ENCODE measurements around the gene TUG1.

TUG1 gene

DNA sequence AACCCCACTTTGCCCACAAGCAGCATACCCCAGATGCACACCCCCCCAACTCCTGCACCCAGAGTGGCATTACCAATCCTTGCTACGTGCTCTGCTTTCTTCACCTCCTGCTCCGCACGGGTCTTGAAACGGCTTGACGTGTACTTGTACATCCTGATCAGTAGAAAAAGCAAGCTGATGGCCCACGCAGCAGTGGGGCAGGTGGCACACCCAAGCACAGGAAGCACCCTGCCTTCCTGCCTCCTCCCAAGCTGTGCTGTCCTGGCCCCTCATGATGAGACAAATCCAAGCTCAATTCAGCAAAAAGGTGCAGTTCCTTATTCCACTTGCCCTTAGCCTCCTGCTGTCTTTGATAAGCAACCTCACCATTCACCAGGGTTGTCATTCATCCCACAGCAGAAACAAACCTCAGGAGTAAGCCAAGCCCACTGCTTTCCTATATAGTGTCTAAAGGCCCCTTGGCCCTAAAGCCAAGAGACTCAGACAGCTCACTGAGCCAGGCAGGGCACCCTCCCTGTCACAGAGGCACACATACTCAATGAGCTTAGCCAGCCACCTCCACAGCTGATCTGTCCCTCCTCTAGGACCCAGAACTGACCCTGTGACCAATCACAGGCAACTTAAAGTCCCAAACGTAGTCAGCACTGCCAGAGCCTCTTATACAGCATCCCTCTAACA, 28.2 kb upstream of the TUG1 start:
- Histone ChIP-seq H3K9me3 (ENCODE audit: severe bottlenecking) (no peaks in the 10 kb centered on the region), H3K36me3 (ENCODE audit: low read depth) (peaks cover 97% of the 10 kb centered on the region), H3K27ac (ENCODE audit: poor library complexity, severe bottlenecking) (no peak overlapping the region), H3K4me3 (ENCODE audit: severe bottlenecking) (no peak overlapping the region), H3K4me1 (ENCODE audit: insufficient read depth, poor library complexity, severe bottlenecking) (no peaks in the 10 kb centered on the region), H3K27me3 (ENCODE audit: insufficient read depth, poor library complexity, severe bottlenecking) (no peaks in the 10 kb centered on the region)
- no peak for DNase-seq (ENCODE audit: low spot score)
- no peak for TF ChIP-seq CTCF (IDR thresholded peaks at IDR 0.05; ENCODE audit: poor library complexity, severe bottlenecking)
- ATAC-seq (ENCODE audit: low read depth) = no peak

- H3K4me1 ChIP-seq (ENCODE audit: insufficient read depth, poor library complexity, severe bottlenecking) = no peaks in the 10 kb centered on the region
- peaks cover 96% of the 10 kb centered on the region for H3K36me3 ChIP-seq (ENCODE audit: low read depth)
- no peaks in the 10 kb centered on the region for H3K9me3 ChIP-seq (ENCODE audit: severe bottlenecking)
- ATAC-seq (ENCODE audit: low read depth) = no peak
- H3K27me3 ChIP-seq (ENCODE audit: insufficient read depth, poor library complexity, severe bottlenecking) = no peaks in the 10 kb centered on the region
- no peak for DNase-seq (ENCODE audit: low spot score)
- no peak overlapping the region for H3K27ac ChIP-seq (ENCODE audit: poor library complexity, severe bottlenecking)
- no peak overlapping the region for H3K4me3 ChIP-seq (ENCODE audit: severe bottlenecking)
- TF ChIP-seq CTCF (IDR thresholded peaks at IDR 0.05; ENCODE audit: poor library complexity, severe bottlenecking) = no peak
Measured at GRCh38 chr22:30941363-30941740, 27.7 kb upstream of the TUG1 start.

GRCh38 chr22:30943368-30943767, 25.7 kb upstream of the TUG1 start:
- no peaks in the 10 kb centered on the region for H3K4me1 ChIP-seq (ENCODE audit: insufficient read depth, poor library complexity, severe bottlenecking)
- H3K27me3 ChIP-seq (ENCODE audit: insufficient read depth, poor library complexity, severe bottlenecking) = no peaks in the 10 kb centered on the region
- H3K9me3 ChIP-seq (ENCODE audit: severe bottlenecking) = no peaks in the 10 kb centered on the region
- no peak for DNase-seq (ENCODE audit: low spot score)
- H3K36me3 ChIP-seq (ENCODE audit: low read depth) = peaks cover 95% of the 10 kb centered on the region
- no peak for TF ChIP-seq CTCF (IDR thresholded peaks at IDR 0.05; ENCODE audit: poor library complexity, severe bottlenecking)
- H3K4me3 ChIP-seq (ENCODE audit: severe bottlenecking) = no peak overlapping the region
- no peak overlapping the region for H3K27ac ChIP-seq (ENCODE audit: poor library complexity, severe bottlenecking)
- no peak for ATAC-seq (ENCODE audit: low read depth)

GRCh38 chr22:30944986-30945385, 24.1 kb upstream of the TUG1 start:
- no peak overlapping the region for H3K4me3 ChIP-seq (ENCODE audit: severe bottlenecking)
- H3K36me3 ChIP-seq (ENCODE audit: low read depth) = peaks cover 95% of the 10 kb centered on the region
- H3K27ac ChIP-seq (ENCODE audit: poor library complexity, severe bottlenecking) = no peak overlapping the region
- no peak for TF ChIP-seq CTCF (IDR thresholded peaks at IDR 0.05; ENCODE audit: poor library complexity, severe bottlenecking)
- ATAC-seq (ENCODE audit: low read depth) = no peak
- H3K4me1 ChIP-seq (ENCODE audit: insufficient read depth, poor library complexity, severe bottlenecking) = no peaks in the 10 kb centered on the region
- DNase-seq (ENCODE audit: low spot score) = no peak
- no peaks in the 10 kb centered on the region for H3K27me3 ChIP-seq (ENCODE audit: insufficient read depth, poor library complexity, severe bottlenecking)
- H3K9me3 ChIP-seq (ENCODE audit: severe bottlenecking) = no peaks in the 10 kb centered on the region

DNA sequence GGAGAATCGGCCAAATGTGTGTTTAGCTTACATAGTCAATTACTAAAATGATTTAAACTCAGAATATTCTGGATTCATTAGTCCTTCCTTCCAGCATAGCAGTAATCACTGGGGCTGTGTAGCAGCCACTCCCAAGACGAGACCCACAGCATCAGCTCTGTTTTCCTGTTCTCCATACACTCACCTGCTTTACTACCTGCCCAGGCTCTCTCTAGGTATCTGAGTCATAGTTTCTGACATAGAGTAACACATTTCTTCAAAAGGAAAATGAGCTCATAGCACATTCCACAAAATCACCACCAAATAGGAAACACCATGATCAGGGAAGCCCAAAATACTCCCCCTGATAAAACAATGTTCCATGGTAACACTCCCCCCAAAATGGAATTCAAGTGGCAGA, 23.4 kb upstream of the TUG1 start:
- ATAC-seq (ENCODE audit: low read depth) = peak; percentile 56; the same call in 2 of the 3 replicates

More for the DNA sequence above, 23.4 kb upstream of the TUG1 start:
- H3K27ac ChIP-seq (ENCODE audit: poor library complexity, severe bottlenecking) = no peak overlapping the region
- no peaks in the 10 kb centered on the region for H3K9me3 ChIP-seq (ENCODE audit: severe bottlenecking)
- DNase-seq (ENCODE audit: low spot score) = no peak
- no peak for TF ChIP-seq CTCF (IDR thresholded peaks at IDR 0.05; ENCODE audit: poor library complexity, severe bottlenecking)
- H3K36me3 ChIP-seq (ENCODE audit: low read depth) = peaks cover 98% of the 10 kb centered on the region
- H3K27me3 ChIP-seq (ENCODE audit: insufficient read depth, poor library complexity, severe bottlenecking) = no peaks in the 10 kb centered on the region
- no peaks in the 10 kb centered on the region for H3K4me1 ChIP-seq (ENCODE audit: insufficient read depth, poor library complexity, severe bottlenecking)
- H3K4me3 ChIP-seq (ENCODE audit: severe bottlenecking) = no peak overlapping the region

All from RWPE2 (cell line).